GM18508 (cell line): ENCODE data around the gene BACH1.
"Not testable (repeated sequence)": the region's sequence is repeated elsewhere in the genome, so short reads cannot be mapped to it uniquely, and the experiment has no call there.

ENCODE experiments used
- ATAC-seq: cut with Tn5 transposase; IDR thresholded peaks from one replicate; pipeline ENCODE4 v1.9.1; 2021; ENCODE audit warnings: moderate number of reproducible peaks; ENCODE audit not compliant: insufficient read depth, unreplicated experiment

The BACH1 gene

DNA sequence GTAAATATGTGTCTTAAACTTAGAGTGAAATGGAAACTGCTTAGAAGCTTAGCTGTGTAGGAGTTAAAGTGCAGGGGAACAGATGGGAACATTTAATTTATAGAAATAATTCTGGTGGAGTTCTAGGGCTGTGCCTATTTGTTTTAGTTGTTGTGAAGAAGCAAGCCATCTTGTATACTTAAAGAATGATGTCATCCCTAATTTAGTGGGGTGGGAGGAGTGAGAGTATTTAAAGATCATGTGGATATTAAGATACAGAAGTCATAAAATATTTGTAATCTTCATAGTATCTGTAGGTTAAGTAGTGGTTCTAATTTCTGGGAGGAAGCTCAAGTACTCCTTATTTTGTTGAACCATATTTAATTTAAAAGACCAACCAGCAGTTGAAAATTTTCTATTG lies 41.5 kb downstream of the BACH1 start:
- no peak for ATAC-seq

- ATAC-seq: peak; percentile 45
Measured at GRCh38 chr21:29342363-29342957, 43.7 kb downstream of the BACH1 start.

DNA sequence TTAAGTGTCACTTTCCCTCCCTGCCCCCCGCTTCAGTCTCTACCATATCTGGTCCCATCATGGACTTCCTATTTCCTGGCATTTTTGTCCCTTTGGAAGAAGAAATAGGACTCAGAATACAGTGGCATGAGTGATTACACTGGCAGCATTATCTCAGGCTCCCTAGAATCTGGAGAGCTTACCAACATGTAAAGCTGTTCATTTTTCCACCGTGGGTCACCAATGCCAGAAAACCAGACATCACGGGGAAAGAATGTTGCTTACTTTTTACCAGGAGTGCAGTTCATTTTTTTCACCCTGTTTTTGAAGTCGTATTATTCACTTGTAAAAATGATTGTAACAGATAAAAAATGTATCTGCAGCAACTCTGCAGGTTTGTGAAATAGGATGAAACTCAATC lies 44.8 kb downstream of the BACH1 start:
- ATAC-seq: no peak

DNA sequence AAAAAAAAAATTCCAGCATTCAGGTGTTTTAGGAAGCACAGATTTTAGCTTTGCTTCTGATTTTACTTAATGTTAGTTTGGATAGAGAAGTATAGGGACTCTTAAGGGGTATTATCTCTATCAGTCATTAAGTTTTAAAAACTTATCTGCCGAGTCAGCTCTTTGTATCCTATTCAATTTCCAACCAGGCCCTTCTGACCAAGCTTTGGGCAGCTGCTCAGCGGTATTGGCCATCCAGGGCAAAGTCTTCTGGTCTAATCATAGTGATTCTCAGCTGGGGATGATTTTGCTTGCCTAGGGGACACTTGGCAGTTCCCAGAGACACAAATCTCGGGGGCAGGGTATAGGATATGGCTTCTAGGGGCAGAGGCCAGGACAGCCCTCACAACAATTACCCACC lies 47.6 kb downstream of the BACH1 start:
- ATAC-seq: no peak

DNA sequence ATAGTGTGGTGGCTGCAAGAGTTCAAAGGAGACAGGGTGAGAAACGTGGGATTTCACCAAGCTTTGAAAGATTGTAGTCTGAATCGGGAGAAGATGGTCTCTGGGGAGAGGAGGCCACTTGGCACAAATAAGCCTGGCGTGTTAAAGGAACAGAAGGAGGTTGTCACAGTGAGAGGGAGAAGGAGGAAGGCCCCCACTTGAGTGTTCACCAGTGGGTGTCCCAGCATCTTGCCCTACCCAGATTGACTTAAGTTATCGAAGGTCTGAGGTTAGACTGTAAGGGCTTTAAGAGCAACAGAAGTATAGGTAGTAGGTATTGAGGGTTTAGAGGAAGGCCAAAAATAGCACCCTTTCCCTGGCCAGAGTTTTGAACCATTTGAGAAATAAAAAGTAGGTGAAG lies 48.0 kb downstream of the BACH1 start:
- ATAC-seq: no peak

DNA sequence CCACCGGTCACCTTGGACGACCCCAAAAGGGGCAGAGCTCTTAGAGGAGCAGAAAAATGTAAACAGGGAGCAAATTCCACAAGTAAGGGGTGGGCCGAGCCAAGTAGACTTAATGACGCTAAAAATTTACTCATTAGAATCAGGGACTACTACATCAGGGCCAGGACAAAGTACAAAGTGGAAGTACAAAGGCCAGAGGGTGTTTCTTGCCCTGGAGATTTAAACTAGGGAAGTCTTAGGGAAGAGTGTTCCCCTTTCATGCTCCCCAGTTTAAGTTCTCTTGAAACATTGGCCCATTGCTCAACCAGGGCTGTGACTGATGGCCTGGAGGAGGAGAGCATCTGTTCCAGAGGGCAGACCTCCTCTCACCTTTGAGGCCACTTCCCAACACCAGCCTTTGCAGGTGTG lies 48.6 kb downstream of the BACH1 start:
- ATAC-seq: no peak

DNA sequence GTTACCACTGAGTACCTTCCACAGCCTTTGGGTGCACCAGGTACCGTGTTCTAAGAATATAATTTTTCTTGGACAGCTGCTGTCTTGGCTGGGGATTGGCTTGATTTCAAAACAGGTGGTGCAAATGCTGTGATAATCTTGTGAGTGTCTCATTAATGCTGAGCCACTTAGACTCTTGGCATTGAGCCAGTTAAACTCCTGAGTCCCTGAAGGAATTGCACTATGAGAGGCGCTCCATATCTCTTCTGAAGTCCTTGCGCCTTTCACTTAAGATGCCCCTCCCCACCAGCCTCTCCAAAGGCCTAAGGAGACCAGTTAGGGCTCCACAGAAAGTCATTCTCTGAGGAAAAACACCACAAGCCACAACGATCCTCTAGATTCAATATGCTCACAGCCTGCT lies 51.0 kb downstream of the BACH1 start:
- ATAC-seq: no peak

- no peak for ATAC-seq
Measured at GRCh38 chr21:29350246-29350779, 51.6 kb downstream of the BACH1 start.

DNA sequence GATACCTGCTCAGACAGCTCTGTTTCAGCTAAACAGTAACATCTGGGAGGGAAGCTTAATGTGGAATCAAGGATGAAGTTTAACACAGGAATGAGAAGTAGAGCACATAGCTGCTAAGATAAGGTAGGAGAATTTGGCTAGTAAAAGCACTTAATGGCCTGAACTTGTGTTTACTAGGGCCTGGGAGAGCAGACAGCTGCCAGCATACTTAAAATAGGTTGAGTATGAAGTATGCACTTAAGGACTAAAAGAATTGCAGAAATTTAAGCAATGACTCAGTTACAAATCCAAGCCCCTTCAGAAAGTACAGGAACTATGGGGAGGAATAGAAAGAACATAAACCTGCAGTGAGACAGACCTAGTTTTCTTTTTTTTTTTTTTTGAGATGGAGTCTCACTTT lies 53.0 kb downstream of the BACH1 start:
- ATAC-seq: no peak

GRCh38 chr21:29355043-29355710 lies 56.5 kb downstream of the BACH1 start:
- not testable (repeated sequence) for ATAC-seq

DNA sequence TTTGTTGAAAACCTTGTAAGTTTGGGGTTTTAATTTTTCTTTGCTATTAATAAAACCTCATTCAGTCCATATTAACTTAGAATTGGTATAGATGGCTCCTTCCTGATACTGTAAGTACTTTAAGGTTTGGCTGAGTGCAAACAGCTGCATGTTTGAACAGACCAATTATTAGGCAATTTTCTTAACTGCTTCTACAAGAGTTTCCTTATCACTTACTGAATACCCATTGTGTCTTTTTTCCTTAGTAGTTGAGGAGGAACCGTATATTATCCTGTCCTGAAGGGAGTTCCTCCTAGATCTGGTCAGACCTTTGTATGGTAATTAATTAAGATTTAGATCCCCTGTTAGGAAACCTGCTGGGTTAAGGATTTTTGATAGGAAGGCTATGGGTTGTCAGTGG lies 57.6 kb downstream of the BACH1 start:
- not testable (repeated sequence) for ATAC-seq

DNA sequence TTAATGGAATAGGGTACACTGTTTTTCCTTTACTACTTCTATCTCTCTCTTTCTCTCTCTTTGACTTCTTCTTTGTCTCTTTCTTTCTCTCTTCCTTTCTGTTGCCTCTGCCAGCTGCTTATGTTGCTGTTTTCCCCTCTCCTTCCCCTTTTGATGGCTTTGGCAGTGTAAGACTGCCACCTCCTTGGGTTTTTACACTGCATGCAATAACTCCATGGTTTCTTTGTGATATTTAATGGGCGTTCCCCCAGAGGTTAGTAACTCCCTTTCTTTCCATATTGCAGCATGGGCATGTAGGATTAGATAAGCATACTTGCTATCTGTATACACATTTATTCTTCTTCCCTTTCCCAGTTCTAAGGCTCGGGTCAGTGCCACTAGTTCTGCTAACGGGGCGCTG lies 58.1 kb downstream of the BACH1 start:
- ATAC-seq: not testable (repeated sequence)

- no peak for ATAC-seq
Measured at GRCh38 chr21:29359718-29360117, 61.0 kb downstream of the BACH1 start.

DNA sequence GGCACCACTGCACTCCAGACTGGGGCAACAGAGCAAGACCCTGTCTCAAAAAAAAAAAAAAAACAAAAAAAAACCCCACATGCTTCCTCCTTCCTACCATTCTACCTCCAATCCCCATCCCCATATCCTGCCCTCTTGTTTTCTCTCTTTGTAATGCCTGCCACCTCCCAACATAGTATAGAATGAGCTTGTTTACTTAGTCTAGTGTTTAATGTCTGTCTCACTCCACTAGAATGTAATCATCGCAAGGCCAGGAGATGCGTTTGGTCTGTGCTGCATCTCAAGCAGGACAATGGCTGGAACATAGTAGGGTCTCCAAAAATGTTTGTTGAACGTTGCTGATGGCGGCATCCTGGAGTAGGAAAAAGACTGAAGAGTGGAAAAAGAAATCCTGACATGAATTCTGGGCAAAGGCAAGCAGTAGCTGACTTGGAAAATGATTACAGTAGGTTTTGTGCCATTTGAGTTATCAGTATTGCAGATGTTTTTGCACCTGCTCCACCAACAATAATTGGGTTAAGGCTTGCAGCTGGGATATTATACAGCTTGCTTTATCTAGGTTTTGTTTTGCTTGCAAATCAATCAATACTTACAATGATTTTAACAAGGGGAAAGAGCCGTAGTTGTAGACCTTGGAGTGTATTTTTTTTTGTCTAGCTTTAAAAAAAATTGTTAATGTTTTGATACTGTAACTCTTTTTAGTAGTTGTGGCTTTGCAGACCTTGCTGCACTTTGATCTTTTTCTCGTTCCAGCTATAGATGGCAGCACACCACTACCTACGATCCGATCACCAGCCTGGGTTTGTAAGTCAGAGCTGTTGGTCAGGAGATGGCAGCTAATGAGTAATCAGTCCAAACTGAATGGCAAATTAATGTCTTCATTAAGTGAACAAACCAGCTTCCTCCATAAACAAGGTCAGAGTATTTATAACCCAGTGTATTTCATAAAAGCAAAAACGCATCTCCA lies 62.4 kb downstream of the BACH1 start:
- ATAC-seq: no peak

DNA sequence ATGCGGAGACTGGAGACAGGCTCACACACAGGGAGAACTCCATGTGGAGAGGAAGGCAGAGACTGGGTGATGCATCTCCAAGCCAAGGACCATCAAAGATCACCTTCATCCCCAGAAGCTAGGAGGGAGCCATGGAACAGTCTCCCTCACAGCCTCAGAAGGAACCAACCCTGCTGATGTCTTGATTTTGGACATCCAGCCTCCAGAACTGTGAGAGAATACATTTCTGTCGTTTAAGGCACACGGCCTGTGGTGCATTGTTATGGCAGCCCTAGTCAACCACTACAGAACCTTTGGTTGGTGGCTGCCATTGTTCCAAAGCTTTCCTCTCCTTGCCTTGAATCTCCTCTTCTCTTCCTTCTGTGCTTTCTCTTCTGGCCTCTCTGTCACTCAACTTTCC lies 64.0 kb downstream of the BACH1 start:
- ATAC-seq: no peak

DNA sequence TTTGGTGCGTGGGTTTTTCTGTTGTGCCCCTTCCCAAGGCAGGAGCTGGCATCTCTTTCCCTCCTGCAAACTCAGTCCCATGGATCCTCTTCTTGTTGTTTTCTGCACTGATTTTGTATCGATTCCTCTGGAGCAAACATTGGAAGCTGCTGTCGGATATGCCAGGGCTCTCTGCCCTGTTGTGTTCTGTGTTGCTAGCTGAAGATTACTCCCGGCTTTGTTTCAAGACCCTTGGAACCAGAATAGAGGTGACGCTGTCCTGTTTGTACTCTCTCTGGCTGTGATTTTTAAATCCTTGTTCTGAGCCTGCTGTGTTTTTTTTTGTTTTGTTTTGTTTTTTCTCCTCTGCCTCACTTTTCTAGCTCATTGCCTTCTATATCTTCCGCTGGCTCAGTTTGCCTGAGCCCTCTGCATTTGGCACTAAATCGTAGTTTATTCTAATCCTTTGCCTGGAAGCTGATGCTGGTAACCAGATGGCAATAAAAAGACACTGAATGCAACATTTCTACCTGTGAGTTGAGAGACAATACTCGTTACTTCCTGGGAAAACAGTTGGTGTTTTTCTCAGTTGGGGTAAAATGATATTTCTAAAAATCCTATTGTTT lies 67.0 kb downstream of the BACH1 start:
- ATAC-seq: no peak

- no peak for ATAC-seq
Measured at GRCh38 chr21:29366532-29366931, 67.8 kb downstream of the BACH1 start.

DNA sequence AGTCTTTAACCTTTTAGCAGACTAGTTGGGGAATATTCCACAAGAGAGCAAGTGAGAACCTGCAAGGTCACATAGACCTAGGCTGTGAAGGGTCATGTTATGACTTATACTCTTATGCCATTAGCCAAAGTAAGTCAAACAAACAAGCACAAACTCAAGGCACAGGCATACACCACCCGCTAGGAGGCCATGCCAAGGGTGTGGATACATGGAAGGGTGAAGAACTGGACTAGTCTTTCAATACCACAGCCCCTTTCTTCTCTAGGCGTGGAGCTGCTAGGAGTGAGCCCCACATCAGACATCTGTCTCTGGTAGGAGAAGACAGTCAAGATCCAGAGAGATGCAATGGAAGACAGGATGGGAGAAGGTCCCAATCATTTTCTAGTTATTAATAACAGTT lies 68.6 kb downstream of the BACH1 start:
- ATAC-seq: no peak

DNA sequence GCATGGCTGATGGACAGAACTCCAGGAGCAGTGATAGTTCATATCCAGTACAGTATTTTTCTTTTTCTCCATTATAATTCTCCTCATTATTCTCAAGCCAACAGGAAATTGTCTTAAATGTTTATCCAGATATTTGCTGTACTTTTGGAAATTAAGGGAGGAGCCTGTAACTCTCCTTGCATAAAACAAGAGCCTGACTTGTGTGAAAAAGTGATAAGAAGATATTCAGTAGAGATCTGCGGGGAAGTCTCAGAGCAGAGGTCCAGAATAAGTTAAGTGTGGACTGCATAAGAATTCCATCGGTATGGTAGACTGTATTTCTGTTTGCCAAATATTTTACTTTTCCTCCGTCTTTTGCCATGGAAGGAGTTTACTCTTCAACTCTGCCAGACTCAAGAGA lies 70.2 kb downstream of the BACH1 start:
- ATAC-seq: no peak

DNA sequence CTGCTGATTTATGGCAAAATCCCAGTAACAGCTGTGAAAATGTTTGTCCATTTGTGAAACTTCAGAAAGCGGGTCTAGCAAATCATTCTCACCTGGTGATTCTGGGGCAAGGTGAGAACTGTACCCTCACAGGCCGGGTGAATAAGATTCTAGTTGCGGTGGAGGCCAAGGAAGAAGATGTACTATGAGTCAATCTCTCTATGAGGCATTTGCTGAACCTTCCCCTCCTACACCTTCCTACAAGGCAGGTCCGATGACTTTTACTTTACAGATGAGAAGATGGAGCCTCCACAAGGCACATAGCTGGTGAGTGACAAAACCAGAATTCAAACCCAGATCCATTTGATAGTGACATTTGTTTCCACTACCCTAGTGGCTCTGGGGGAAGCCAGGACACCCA lies 72.7 kb downstream of the BACH1 start:
- no peak for ATAC-seq
